ENCODE data around the gene ORC3.
A peak's percentile ranks its signal among the peaks of the same experiment; 100 is the strongest.

The ORC3 gene

DNA sequence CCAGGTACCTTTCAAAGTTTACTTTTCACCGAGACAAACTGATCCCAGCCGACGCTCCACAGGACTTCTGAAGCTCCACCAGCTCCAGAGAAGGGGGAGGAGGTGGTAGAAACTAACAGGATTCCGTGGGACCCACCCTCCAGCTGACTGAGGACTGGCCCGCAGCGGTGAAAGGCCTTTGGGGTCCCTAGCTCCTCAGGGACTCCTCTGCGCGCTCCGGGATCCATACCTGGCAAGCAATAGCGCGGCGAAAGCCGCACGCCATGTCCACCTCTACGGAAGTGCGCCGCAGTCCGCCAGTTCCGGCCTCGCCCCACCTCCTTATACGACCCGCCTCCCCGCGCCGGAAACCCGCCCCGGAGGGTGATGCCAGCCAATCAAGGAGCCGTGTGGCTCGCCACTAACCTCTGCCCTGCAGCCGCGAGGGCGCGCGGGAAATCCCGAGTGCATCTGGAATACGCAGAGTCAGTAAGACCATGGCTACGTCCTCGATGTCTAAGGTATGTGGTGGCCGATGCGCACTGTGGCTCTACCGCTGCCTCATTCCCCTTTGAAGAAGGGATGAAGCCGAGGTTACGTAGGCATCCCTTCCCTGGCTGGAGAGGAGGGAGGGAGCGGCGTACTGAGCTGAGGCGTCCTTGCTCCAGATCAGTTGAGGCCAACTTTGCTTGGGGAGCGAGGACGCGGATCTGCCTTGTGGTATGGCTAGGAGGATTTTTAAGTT lies at the start of gene ORC3, which contains the start of gene RARS2:
ORC3 (plus strand) TSS at position 443 of the 724 bp plus-strand sequence; CDS start at position 477, 34 bp downstream.
RARS2 (minus strand) TSS at position 295 of the 724 bp plus-strand sequence; CDS start at position 265, 30 bp downstream.
- peak; percentile 77 for DNase-seq

DNA sequence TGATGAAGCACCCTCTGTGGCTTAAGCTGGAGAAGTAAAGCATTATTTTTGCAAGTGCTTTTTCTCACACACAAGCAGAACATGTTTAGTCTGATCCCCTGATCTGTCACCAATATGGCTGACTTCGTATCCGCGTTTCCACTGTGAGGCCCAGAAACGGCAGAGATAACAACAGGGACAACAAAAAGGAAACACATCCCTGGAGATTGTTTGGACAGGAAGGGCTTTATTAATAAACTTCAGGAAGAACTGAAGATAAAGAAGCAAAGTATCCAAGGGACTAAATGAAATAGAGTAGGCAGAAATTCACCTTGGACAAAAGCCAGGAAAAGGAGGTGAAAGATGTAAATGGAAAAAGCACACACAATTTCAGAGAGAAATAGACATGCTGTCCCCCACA lies 49.4 kb upstream of the ORC3 start:
- no peak for DNase-seq

DNA sequence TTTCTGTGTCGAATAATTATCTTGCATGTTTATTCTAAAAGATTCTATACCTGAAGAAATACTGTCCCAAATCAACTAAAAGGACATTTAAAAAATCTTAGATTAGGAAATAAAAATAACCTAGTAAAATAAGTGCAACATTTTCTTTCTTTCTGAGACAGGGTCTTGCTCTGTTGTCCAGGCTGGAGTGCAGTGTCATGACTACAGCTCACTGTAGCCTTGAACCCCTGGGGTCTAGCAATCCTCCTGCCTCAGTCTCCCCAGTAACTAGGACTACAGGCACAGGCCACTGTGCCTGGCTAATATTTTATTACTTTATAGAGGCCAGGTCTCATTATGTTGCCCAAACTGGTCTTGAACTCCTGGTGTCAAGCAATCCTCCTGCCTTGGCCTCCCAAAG lies 48.9 kb upstream of the ORC3 start:
- DNase-seq: no peak

DNA sequence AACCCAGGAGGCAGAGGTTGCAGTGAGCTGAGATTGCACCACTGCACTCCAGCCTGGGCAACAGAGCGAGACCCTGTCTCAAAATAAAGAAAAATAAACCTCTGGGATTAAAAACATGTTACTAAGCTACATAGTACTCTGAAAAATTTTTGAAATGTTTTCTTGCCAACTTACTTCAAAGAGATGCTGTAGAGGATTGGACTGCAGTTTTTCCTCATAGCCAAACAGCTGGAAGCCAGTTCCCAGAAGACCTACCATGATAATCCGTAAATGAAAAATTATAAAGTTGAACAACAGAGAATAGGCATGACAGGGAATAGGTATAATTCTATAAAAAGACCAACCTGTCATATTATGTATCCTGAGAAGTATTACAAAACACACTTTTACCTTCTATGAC lies 48.2 kb upstream of the ORC3 start:
- DNase-seq: no peak

DNA sequence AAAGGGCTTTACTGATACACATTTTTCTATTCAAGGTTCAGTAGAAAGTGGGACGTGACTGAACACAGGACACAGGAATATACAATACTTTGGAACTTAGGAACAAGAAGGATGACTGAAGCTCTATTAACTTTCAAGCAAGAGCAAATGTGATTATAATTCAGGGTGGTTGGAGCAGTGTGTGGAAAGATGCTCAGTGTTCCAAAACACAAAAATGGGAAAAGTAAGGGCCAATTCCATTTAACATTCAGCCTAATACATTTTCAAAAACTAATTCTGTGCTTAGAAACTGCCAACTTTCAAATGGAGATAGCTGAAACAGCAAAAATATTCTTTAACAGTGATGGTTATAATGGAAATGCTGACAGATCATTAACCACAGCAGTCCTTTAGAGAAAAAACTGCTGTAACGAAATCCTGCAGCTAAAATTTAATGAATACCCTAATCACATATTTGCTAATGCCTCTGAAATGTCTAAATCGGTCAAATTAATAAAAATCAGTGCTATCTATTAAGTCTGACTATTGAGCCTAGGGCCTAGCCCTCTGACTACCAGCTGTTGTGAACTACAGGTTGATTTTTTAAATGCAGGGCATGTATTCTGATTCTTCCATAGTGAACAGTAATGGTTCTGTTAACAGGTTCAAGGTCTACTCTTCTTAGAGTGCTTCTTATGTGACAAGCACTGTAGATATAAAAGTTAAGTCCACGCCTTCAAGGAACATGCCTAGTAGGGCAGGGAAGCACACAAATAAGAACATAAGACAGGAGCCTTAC lies 46.0 kb upstream of the ORC3 start:
- no peak for DNase-seq

DNA sequence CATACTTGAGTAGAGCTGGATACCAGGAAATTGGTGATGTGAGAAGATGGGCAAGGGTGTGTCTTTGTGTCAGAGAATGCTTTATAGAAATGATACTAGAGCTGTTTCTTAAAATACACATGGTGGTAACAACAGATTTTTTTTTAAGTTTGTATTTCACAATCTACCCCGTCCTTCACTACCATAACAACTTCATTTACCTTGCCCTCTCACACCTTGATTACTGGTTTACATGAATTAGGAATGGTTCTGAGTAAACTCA lies 45.5 kb upstream of the ORC3 start:
- DNase-seq: no peak

DNA sequence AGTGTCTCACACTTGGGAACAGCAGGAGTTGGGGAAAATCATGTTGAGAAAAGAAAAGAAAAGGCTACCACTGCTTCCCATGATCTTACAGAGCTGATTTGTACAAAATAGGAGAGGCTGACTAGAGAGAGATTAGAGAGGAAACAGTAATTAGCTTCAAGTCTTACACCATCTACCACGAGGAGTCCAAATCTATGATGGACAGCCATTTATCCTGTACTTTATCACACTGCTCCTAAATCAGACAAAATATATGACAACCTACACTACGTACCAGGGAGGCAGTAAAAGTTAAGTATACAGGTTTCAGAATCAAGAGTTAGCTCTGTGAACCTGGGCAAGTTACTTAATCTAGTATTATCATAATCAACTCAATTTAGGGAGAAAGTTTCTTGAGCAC lies 38.1 kb upstream of the ORC3 start:
- DNase-seq: no peak

DNA sequence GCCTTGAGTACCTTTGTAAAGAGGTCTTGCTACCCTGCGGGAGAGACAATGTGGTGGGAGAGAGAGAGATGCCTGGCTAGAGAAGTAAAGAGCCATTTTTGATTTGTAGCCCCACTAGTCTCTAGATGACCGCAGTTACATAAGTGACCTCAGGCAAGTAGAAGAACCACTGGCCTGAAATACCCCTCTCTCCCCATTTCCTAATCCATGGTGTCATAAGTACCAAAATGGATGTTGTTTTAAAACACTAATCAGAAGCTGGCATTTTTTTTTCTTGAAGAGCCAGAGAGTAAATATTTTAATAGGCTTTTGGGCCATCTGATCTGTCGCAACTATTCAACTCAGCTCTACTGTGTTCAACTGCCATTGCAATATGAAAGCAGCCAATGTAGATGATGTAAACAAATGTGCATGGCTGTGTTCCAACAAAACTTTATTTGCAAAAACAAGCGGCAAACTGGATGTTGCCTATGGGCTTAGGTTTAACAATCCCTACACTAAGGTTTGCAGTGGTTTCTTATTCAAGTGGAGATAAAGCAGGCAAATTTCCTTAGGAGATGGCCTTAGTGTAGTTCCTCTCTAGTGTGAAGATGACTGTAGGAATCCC lies 36.7 kb upstream of the ORC3 start:
- DNase-seq: no peak

DNA sequence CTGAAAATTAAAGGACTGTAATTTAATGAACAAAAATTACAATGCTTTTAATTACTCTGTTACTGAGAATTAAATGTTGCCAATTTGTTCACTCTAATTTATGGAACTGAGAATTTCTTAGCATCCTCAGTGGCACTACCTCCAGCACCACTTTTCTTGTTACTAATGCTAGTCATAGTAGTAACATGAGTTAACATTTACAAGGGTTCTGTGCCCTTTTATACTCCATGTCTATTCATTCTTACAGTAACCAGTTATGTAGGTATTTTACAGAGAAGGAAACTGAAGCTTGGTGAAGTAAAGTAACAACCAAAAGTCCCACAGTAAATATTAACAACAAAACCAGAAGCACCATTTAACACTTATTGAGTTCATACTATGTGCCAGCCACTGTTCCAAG lies 34.4 kb upstream of the ORC3 start:
- no peak for DNase-seq

DNA sequence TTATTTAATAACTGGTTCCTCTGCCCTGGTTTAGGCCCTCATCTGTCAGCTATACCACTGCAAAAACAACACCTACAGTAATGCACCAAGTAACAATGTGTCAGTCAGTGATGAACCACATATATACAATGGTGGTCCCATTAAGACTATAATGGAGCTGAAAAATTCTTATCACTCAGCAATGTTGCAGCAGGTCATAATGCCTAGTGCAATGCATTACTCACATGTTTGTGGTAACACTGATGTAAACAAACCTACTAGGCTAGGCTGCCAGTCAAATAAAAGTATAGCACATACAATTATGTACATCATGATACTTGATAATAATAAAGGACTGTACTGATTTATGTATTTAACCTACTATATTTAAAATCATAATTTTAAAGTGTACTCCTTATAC lies 31.5 kb upstream of the ORC3 start:
- DNase-seq: no peak

DNA sequence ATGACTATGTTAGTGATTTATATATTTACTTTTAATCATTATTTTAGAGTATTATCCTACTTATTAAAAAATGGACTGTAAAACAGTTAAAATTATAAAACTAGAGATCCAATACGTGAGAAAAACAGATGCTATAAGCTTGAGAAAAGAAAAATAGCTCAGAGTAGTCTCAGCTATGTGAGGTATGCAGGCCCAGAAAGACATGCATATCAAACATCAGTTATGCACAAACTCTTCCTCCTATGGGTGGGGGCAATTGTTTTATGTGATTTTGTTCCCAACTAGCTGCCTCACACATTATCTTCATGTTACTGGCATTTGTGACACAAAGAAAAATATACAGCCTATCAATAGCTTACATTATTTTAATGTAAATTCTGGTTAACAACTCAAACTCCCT lies 28.9 kb upstream of the ORC3 start:
- no peak for DNase-seq

DNA sequence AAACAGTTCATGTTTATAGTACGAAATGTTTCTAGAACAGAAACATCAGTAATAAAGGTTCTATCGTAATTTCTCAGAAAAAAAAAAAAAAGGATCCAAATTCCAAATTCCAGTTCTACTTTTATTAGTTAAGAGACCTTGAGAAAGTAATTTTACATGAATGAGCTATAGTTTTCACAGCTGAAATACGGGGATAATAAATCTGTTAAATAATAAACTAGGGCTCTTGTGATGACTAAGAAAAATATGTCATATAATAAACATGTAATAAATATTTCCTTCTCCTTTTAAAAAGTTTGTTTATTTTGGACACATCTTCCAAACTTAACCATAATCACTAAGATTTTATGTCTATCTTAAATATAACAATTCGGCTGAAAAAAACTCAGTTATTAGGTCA lies 17.9 kb upstream of the ORC3 start:
- no peak for DNase-seq

DNA sequence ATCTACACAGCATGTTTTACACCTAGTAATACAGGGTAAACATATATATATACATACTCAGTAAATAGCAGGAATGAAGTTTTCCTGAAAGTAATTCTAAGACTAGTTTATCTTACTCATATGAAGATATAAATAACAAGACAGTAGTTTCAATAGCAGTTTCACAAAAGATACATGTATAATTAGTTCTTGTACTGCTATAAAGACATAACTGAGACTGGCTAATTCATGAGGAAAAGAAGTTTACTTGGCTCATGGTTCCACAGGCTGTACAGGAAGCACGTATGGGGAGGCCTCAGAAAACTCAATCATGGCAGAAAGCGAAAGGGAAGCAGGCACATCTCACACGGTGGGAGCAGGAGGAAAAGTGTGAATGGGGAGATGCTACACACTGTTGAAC lies 17.1 kb upstream of the ORC3 start:
- DNase-seq: no peak

DNA sequence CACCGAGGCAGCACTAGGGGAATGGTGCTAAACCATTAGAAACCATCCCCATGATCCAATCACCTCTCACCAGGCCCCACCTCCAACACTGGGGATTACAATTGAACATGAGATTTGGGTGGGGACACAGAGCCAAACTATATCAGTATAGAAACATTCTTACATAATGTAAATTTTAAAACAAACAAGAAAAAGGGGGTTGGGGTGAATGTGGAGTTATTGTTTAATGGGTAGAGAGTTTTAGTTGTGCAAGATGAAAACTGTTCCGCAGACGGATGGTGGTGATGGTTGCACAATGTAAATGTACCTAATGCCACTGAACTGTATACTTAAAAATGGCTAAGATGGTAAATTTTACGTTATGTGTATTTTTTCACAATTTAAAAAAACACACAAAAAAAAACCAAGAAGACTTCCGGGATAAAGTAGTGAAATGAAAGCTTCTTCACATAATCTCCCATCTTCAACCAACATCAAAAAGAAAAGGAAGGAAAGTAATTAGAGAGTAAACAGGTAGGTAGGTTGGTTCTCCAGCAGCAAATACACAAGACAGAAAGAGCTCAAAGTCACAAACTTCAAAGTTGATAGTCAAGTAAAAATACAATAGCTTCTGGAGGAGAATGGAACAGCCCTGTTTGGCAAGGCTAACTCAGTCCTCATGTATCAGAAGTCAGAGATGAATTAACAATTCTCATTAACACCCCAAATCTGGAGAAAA lies 16.5 kb upstream of the ORC3 start:
- DNase-seq: no peak

DNA sequence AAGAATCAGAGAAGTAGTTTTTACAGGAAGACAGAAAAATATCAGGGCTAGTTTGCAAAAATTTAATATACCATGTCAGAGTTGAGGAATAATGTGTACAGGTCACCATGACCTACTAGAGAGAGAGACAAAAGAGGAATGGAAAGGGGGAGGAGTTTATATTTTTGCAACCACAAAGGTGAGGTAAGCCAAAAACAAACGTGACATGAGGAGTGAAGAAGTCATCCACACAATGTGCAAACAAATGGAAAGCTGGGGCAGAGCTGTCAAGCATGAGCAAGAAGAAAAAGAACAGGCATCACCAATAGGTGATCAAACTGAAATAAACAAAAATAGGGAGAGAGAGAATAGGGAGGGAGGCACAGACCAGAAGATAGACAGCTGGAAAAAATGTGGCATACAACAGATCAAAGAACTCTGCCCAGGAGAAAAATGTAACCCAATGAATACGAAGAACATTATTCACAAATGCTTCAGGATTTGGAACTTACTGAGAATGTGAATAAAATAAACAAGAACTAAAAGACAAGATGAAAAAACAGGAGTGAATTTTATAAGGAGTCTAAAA lies 15.6 kb upstream of the ORC3 start:
- no peak for DNase-seq

DNA sequence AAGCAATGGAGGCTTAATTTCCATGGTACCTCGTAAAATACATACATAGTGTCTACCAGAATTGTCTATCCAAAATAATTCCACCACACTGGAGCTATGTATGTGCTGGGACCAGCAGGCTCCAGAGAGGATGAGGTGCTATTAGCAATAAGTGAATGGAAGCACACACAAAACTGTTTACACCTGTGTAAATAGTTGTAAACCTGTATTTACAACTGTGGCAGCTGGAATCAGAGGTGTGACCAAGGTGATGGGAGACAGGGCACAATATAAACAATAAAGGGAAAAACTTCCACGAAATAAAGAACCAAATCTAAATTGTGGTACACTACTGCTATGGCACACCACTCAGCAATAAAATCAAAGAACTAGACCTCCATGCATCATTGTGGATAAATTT lies 14.5 kb upstream of the ORC3 start:
- no peak for DNase-seq

DNA sequence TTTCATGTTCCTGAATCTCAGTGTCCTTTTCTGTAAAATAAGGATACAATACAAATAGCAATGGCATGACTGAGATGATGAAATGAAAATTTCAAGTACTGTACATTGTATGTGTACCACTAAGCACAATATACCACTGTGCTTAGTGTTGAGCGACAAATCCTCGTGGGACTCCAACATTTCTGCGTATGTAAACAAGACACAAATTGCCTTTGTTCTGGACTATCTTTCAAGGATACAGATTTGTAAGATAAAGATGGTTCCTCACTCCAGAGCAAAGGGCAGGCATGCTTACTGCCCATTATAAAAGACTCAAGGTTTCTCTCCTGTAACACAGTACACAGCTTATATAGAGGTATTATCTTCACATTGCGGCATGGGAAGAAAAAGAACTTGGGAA lies 6.1 kb upstream of the ORC3 start:
- no peak for DNase-seq

DNA sequence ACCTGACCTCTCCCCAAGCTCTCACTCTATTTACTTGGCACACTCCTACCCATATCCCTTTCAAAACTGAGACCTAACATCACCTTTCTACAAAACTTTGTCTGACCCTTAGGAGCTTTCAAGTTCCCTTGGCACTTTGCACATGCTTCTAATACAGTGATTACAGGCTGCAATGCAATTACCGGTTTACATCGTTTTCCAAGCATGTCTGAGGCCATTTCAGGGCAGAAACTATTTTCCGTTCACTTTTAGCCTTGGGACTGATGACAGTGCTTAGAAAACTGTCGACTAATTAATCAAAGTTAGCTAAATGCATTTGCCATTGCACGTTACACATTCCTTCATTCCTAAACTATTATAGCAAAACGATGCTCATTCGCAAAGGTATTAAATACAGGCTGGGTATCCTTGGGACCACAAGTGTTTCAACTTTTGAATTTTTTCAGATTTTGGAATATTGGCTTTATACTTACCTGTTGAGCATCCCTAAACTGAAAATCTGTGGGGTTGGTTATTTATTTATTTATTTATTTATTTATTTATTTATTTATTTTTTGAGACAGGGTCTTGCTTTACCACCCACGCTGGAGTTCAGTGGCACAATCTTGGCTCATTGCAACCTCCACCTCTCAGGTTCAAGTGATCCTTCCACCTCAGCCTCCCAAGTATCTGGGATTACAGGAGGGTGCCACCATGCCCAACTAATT lies 3.4 kb upstream of the ORC3 start:
- DNase-seq: no peak

DNA sequence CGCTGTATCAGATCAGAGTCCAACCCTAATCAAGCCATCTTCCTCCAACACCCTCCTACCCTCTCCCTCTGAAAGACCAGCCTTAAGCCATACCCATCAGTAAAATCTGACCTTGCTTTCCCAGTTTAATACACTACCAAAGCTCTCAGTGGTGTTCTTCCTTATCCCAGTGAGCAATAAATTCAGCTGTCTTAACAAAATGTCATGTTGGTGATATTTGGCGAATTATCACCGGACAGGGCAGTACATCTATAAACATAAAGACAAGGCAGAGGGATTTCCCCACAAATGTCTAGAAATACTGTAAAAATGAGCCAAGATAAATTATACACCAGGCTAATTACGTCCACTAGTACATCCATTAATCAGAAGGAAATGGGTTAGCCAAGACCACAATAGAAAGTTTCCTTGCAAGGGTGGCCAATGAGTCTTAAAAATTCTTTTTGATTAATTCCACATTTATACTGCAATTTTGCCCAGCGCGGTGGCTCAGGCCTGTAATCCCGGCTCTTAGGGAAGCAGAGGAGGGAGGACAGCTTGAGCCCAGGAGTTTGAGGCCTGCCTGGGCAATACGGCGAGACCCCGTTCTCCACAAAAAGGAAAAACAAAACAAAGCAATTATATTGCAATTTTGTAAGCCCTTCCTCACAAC lies 1.1 kb upstream of the ORC3 start:
- DNase-seq: no peak

DNA sequence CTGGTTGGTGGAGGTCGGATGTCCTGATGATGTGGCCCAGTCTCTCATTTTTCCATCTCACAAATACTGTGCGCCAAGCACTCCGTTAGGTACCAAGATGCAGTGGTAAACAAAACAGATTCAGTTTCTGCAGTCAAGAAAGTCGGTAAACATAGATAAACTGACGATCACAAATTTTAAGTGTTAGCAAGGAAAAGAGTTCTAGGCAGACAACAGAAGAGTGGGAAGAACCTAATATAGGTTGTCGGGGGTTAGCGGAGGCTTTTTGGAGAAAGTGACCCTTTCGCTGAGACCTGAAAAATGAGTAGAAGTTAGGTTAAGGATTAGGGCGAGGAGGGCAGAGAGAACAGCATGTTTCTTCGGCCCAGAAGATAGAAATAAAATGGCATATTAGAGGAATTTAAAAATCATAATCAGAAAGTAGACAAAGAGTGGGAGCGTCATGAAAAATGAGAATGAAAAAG lies 514 bp downstream of the ORC3 start:
- DNase-seq: no peak

DNA sequence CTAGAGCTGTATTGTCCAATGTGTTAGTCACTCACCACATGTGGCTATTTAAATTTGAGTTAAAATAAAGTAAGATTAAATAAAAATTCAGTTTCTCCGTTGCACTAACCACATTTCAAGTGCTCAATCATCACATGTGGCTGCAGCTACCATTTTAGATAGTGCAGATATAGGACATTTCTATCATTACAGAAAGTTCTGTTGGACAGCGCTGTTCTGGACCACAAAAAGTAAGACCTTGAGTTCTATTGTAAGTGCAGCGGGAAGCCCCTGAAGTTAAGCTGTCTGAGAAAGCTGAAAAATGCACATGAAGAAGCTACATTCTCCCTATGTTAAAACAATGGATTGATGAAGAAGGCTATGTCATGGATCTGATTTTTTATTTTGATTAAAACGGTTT lies 1.1 kb downstream of the ORC3 start:
- DNase-seq: no peak

DNA sequence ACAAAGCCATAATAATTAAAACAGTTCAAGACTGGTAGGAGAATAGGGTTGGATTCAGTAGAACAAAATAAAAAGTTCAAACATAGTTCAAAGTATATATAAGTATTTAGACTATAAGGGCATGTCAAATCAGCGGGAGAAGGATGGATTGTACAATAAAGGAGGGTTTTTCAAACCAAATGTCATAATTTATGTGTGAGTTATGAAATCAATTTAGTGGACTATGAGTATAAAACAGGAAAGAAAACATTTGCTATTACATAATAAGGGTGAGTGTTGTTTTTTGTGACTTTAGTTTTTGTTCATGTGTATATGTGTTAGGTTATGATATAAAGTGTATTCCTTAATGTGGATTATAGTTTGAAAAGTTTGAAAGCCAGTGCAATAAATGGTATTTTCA lies 10.6 kb downstream of the ORC3 start:
- no peak for DNase-seq

Data from NCI-H1048 (cell line).